IMR-90 (cell line): Measurements from ENCODE around the gene INTS3. TPM values are rescaled to one million over a fixed set of nuclear protein-coding genes. Genes with fewer than 3 reads are reported as not detected.

Source experiments
- ATAC-seq: fragments of 200-7000 bp; cut with Tn5 transposase; 2 replicates; pipeline ENCODE4 v1.9.1; 2020; ENCODE audit warnings: low read depth, mild to moderate bottlenecking, moderate library complexity
- BruUV-seq: library from RNA; stranded (reverse); fragments of 400-500 nt; replicated peaks from 2 replicates; lab custom pipeline; 2021; lab: Mats Ljungman, UMichigan
- CTCF ChIA-PET: fragments of 300-600 bp; formaldehyde crosslinking; extraction: SDS; loops from one replicate; lab custom pipeline; 2021; ENCODE audit warnings: antibody characterized with exemption; lab: Yijun Ruan, JAX
- POLR2A ChIA-PET: fragments of 300-600 bp; sonication (Branson Sonifier 250); formaldehyde crosslinking; loops from one replicate; lab custom pipeline; 2022; ENCODE audit warnings: antibody characterized with exemption; ENCODE audit not compliant: unreplicated experiment; lab: Charles Lee
- DNase-seq: peaks from one replicate; pipeline ENCODE4 v3.0.0; 2013
- H2AFZ ChIP-seq: replicated peaks from 2 replicates; pipeline ENCODE3; 2013; ENCODE audit warnings: low read length, mild to moderate bottlenecking; ENCODE audit not compliant: poor library complexity
- H2AK5ac ChIP-seq: 2 replicates; pipeline ENCODE4 v1.6.1; 2013; ENCODE audit warnings: low read depth, low read length, inconsistent platforms
- H2AK9ac ChIP-seq: replicated peaks from 2 replicates; pipeline ENCODE3; 2013; ENCODE audit warnings: mild to moderate bottlenecking, low read depth, low read length, moderate library complexity; ENCODE audit not compliant: poor library complexity
- H2BK120ac ChIP-seq: 2 replicates; pipeline ENCODE4 v1.6.1; 2013; ENCODE audit warnings: low read depth, low read length, inconsistent platforms
- H2BK15ac ChIP-seq: 3 replicates; pipeline ENCODE4 v1.6.1; 2013; ENCODE audit warnings: low read depth, low read length, inconsistent platforms
- H2BK20ac ChIP-seq: 2 replicates; pipeline ENCODE4 v1.6.1; 2013; ENCODE audit warnings: low read depth, mild to moderate bottlenecking, inconsistent platforms, low read length, moderate library complexity
- H2BK5ac ChIP-seq: 2 replicates; pipeline ENCODE4 v1.6.1; 2013; ENCODE audit warnings: mild to moderate bottlenecking, low read depth, low read length, inconsistent platforms; ENCODE audit not compliant: poor library complexity, severe bottlenecking
- H3K14ac ChIP-seq: replicated peaks from 2 replicates; pipeline ENCODE4 v1.6.1; 2013; ENCODE audit warnings: low read depth, low read length, inconsistent platforms
- H3K18ac ChIP-seq: 2 replicates; pipeline ENCODE4 v1.6.1; 2013; ENCODE audit warnings: low read depth, low read length, control low read depth
- H3K23ac ChIP-seq: 2 replicates; pipeline ENCODE4 v1.6.1; 2013; ENCODE audit warnings: low read depth, low read length, inconsistent platforms
- H3K27ac ChIP-seq: 2 replicates; pipeline ENCODE4 v1.5.1; 2013; ENCODE audit warnings: mild to moderate bottlenecking, control low read depth, low read length; ENCODE audit not compliant: insufficient read depth
- H3K27me3 ChIP-seq: 2 replicates; pipeline ENCODE4 v1.6.1; 2013; ENCODE audit warnings: low read length; ENCODE audit not compliant: control insufficient read depth, insufficient read depth
- H3K36me3 ChIP-seq: 2 replicates; pipeline ENCODE4 v1.6.1; 2013; ENCODE audit warnings: low read length, mixed read lengths; ENCODE audit not compliant: control insufficient read depth, insufficient read depth
- H3K4ac ChIP-seq: 2 replicates; pipeline ENCODE4 v1.6.1; 2013; ENCODE audit warnings: low read depth, low read length, inconsistent platforms
- H3K4me1 ChIP-seq: 2 replicates; pipeline ENCODE4 v1.6.1; 2013; ENCODE audit warnings: low read length, mixed read lengths; ENCODE audit not compliant: control insufficient read depth, insufficient read depth
- H3K4me2 ChIP-seq: 2 replicates; pipeline ENCODE4 v1.6.1; 2013; ENCODE audit warnings: low read depth, mild to moderate bottlenecking, control low read depth, low read length, moderate library complexity
- H3K4me3 ChIP-seq: 2 replicates; pipeline ENCODE4 v1.5.1; 2013; ENCODE audit warnings: low read depth, mild to moderate bottlenecking, control low read depth, low read length, moderate library complexity; ENCODE audit not compliant: insufficient read depth
- H3K56ac ChIP-seq: 2 replicates; pipeline ENCODE4 v1.6.1; 2013; ENCODE audit warnings: low read length, inconsistent platforms; ENCODE audit not compliant: insufficient read depth; ENCODE audit errors: extremely low read depth
- H3K79me1 ChIP-seq, 2 experiments: 2 replicates each; pipeline ENCODE4 v1.6.1; 2013; ENCODE audit warnings: low read length in 2 of 2, inconsistent platforms in 1 of 2, low read depth in 1 of 2
- H3K9ac ChIP-seq: 2 replicates; pipeline ENCODE4 v1.6.1; 2013; ENCODE audit warnings: low read depth, low read length, control low read depth
- H3K9me1 ChIP-seq: 2 replicates; pipeline ENCODE4 v1.6.1; 2013; ENCODE audit warnings: low read length, inconsistent platforms; ENCODE audit not compliant: insufficient read depth
- H3K9me3 ChIP-seq: 2 replicates; pipeline ENCODE4 v1.6.1; 2013; ENCODE audit warnings: low read length; ENCODE audit not compliant: control insufficient read depth, insufficient read depth
- H4K20me1 ChIP-seq: 2 replicates; pipeline ENCODE4 v1.6.1; 2013; ENCODE audit warnings: low read length, inconsistent platforms; ENCODE audit not compliant: insufficient read depth
- H4K5ac ChIP-seq: 2 replicates; pipeline ENCODE4 v1.6.1; 2013; ENCODE audit warnings: mild to moderate bottlenecking, low read depth, low read length, control low read depth
- H4K8ac ChIP-seq, 2 experiments: 2 replicates each; pipeline ENCODE4 v1.6.1; 2013; ENCODE audit warnings: low read depth in 2 of 2, low read length in 2 of 2, control low read depth in 1 of 2, inconsistent platforms in 1 of 2
- H4K91ac ChIP-seq: 2 replicates; pipeline ENCODE4 v1.6.1; 2013; ENCODE audit warnings: low read depth, low read length, inconsistent platforms; ENCODE audit not compliant: insufficient read depth
- FOS ChIP-seq: fragments of 150-350 bp; IDR thresholded peaks from 2 replicates; pipeline ENCODE4 v1.6.1; 2016; ENCODE audit warnings: low read depth, low read length
- RAD21 ChIP-seq: IDR thresholded peaks from 2 replicates; pipeline ENCODE4 v1.6.1; 2012; ENCODE audit warnings: low read length, improper control_type of control experiment
- SMC3 ChIP-seq: fragments of 150-350 bp; IDR thresholded peaks from 2 replicates; pipeline ENCODE4 v1.6.1; 2016; ENCODE audit warnings: low read depth, mild to moderate bottlenecking, antibody characterized with exemption, low read length, moderate library complexity
- WGBS, 2 experiments: methylation state at CpG; one replicate each; pipeline versions ENCODE4 v1.1.5 to v1.1.7; 2013; ENCODE audit warnings: missing lambda C conversion rate in 2 of 2; ENCODE audit not compliant: insufficient read length in 1 of 2; ENCODE audit errors: extremely low coverage in 2 of 2; 5-methylcytosine and 5-hydroxymethylcytosine counted together
- dilution Hi-C: fragments of 300-500 bp; cut with HindIII; formaldehyde crosslinking; loops from one replicate; pipeline ENCODE4 v1.14.3; 2018; ENCODE audit warnings: low sequenced_read_pairs; ENCODE audit not compliant: unreplicated experiment
- in situ Hi-C: fragments of 300-500 bp; cut with MboI; formaldehyde crosslinking; loops from 3 replicates; pipeline ENCODE4 v1.14.3; 2019; ENCODE audit warnings: low sequenced_read_pairs, inconsistent platforms, mixed read lengths
- intact Hi-C: fragments of 100-400 bp; cut with micrococcal nuclease; formaldehyde crosslinking; loops from 2 replicates; pipeline ENCODE4 v1.10.0; 2022
- polyA plus RNA-seq, 3 experiments: library from polyadenylated mRNA; depleted of rRNA; stranded (reverse); fragments of >200 nt; gene quantifications; 2 replicates each; pipeline ENCODE4 v1.2.3, GENCODE V29; 2012; ENCODE audit warnings: low replicate concordance in 1 of 3
- total RNA-seq: library from RNA; depleted of rRNA; stranded (reverse); fragments of >200 nt; gene quantifications from 2 replicates; pipeline ENCODE4 v1.2.3, GENCODE V29; 2012
- TF ChIP-seq, protein P1 (sequence below): conservative IDR thresholded peaks from 2 replicates; pipeline ENCODE4 v1.5.1; 2012; ENCODE audit warnings: mild to moderate bottlenecking, low read depth, low read length, improper control_type of control experiment
- TF ChIP-seq, protein P2 (sequence below): fragments of 150-350 bp; IDR thresholded peaks from 2 replicates; pipeline ENCODE4 v1.6.1; 2017; ENCODE audit warnings: mild to moderate bottlenecking, antibody characterized with exemption, low read length, low read depth

Gene INTS3
- total and polyA plus RNA-seq, 2 of the 4 experiments (the other 2 are of a cell fraction): 33.5 to 59.4 TPM

DNA sequence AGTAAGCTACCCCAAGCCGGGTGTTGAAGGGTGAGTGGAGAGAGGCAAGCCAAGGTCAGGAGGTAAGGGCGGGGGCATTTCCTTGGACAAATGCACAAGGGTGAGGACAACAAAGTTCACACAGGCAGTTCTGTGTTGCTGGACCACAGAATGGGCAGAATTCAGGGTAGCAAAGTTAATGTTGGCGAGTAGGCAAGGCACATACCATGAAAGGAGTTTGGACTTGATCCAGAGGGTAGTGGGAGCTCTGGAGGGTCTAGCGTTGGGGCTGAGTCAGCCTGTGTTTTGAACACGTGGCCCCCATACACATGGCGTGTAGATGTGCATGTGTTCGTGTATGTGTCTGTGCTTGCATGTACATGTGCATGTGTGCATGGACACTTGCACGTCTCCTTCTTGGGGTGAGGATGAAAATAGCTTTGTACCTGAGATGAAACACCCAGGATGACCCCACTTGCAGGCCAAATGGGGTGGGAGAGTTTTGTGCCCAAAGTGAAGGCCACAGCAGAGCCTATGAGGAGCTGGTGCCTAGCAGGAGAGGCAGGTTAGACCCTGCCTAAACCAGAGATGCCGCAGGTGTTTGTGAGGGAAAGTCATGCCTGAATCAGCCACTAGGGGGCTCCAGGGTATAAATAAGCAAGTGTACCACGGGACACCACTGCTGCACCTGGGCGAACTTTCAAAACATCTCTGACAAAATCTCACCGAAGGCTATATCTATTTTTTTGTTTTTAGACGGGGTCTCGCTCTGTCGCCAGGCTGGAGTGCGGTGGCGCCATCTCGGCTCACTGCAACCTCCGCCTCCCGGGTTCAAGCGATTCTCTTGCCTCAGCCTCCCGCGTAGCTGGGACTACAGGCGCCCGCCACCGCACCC, 69.2 kb downstream of the INTS3 start:
- DNase-seq: peak; percentile 61
- Histone ChIP-seq H4K20me1 (no peaks in the 10 kb centered on the region), H2BK120ac (no peak overlapping the region), H2BK5ac (no peak overlapping the region), H3K9me3 (no peaks in the 10 kb centered on the region), H3K4me2 (no peak overlapping the region), H3K4me3 (no peak overlapping the region), H2AK9ac (peak overlapping the region; percentile 76), H4K91ac (no peak overlapping the region), H3K4ac (no peak overlapping the region), H2AFZ (peak overlapping the region; percentile 56), H3K56ac (no peak overlapping the region), H2AK5ac (no peak overlapping the region), H2BK20ac (no peak overlapping the region), H4K5ac (no peak overlapping the region), H3K36me3 (peaks cover 6% of the 10 kb centered on the region; the same call in 1 of the 2 replicates), H4K8ac (no peak overlapping the region), H3K27ac (no peak overlapping the region), H2BK15ac (no peak overlapping the region), H3K27me3 (no peaks in the 10 kb centered on the region), H3K9ac (no peak overlapping the region), H3K79me1 (no peaks in the 10 kb centered on the region), H3K4me1 (no peaks in the 10 kb centered on the region), H3K14ac (no peak overlapping the region), H3K18ac (no peak overlapping the region), H3K23ac (no peak overlapping the region), H3K9me1 (no peaks in the 10 kb centered on the region)
- ChIA-PET POLR2A (no interaction called here), CTCF (interaction anchor here (0.5 to 0.7 kb wide), 4 partner anchors 9 to 330 kb away, joined by 3 to 4 read pairs (median 3); partner anchors contain the start of gene CREB3L4)
- TF ChIP-seq, protein P1, sequence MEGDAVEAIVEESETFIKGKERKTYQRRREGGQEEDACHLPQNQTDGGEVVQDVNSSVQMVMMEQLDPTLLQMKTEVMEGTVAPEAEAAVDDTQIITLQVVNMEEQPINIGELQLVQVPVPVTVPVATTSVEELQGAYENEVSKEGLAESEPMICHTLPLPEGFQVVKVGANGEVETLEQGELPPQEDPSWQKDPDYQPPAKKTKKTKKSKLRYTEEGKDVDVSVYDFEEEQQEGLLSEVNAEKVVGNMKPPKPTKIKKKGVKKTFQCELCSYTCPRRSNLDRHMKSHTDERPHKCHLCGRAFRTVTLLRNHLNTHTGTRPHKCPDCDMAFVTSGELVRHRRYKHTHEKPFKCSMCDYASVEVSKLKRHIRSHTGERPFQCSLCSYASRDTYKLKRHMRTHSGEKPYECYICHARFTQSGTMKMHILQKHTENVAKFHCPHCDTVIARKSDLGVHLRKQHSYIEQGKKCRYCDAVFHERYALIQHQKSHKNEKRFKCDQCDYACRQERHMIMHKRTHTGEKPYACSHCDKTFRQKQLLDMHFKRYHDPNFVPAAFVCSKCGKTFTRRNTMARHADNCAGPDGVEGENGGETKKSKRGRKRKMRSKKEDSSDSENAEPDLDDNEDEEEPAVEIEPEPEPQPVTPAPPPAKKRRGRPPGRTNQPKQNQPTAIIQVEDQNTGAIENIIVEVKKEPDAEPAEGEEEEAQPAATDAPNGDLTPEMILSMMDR: peak; percentile 79
- peak; percentile 75 for TF ChIP-seq RAD21
- TF ChIP-seq FOS: no peak
- peak; percentile 61 for TF ChIP-seq SMC3
- TF ChIP-seq, protein P2, sequence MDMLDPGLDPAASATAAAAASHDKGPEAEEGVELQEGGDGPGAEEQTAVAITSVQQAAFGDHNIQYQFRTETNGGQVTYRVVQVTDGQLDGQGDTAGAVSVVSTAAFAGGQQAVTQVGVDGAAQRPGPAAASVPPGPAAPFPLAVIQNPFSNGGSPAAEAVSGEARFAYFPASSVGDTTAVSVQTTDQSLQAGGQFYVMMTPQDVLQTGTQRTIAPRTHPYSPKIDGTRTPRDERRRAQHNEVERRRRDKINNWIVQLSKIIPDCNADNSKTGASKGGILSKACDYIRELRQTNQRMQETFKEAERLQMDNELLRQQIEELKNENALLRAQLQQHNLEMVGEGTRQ: peak; percentile 35; the same call in 1 of the 2 replicates
- intact Hi-C loops (loop anchor here (1.0 to 10.0 kb wide), 3 partner anchors 128 to 189 kb away; partner anchors contain the start of genes DENND4B, GATAD2B and RAB13), in situ Hi-C loops (loop anchor here (5.0 kb wide), 1 partner anchor 150 kb away; the partner anchor contains the start of gene DENND4B), dilution Hi-C loops (no loop called here)
- peak; percentile 76 for ATAC-seq
- no TSS peak for BruUV-seq
- 53% methylated on average over 15 of the region's 26 CpGs; no CpG with 5 or more reads in 1 of the 2 experiments for WGBS, 2 experiments
